UCSD-AML1 (cell line): Measurements from ENCODE around the gene NRXN3.

ENCODE experiments used
- DNase-seq: peaks from one replicate; lab custom pipeline; 2025; ENCODE audit not compliant: unreplicated experiment; lab: John Stamatoyannopoulos, UW

Gene NRXN3

GRCh38 chr14:78782551-78782950 lies 612.4 kb downstream of the NRXN3 start:
- DNase-seq = no peak

DNA sequence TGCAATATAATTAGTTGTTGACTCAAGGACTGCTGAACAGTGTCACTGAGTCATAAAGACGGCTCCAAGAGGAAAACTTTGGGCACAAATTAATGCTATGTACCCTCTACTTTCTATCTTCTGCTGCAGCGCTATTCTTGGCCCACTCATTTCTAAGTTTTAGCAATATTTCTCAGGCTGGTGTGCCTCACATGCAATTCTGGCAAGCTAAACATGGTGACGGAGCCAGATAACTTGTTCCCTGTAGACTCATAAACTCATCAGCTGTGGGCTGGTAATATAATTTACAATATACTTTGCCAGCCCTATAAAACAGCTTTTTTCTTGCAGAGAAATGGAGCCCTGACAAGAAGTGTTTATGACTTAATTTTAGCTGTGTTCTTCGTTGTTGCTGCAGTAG lies 615.1 kb downstream of the NRXN3 start:
- DNase-seq = no peak

DNA sequence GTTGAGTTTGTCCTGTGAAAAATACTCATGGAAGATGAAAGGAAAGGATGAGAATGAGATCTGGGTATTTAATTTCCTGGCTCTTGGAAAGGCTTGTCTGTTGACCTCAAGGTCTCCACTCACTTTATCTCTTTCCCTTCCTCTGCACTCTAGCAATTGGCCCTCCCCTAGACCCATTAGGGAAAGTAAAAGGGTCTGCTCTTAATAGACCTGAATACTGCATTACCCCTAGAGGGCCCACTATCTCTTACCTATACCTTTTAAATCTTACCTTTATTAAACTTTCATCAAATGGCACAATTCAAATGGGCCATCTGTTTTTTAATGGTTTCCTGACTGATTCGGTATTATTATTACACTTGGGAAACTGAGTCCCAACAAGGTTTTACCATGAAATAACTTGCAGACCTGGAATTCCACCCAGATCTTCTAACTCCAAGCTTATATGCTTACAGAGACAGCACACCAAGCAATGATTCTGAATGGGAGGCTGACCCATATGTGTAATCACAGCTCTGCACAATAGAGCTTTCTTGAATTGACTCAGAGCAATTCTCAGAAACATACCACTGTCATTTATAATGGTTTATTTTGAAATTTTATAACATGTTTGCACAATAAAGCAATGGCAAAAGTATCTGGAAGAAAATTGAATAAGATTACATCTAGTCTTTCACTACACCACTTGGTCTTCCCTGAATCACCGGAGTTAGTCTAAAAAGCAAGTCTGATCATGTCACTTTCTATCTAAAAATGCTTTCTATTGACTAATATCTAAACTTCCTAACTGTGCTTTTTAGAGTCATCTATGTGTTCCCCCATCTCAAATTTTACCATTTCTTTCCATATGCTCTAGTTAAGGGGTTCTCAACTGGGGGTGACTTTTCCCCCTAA lies 618.5 kb downstream of the NRXN3 start:
- no peak for DNase-seq

DNA sequence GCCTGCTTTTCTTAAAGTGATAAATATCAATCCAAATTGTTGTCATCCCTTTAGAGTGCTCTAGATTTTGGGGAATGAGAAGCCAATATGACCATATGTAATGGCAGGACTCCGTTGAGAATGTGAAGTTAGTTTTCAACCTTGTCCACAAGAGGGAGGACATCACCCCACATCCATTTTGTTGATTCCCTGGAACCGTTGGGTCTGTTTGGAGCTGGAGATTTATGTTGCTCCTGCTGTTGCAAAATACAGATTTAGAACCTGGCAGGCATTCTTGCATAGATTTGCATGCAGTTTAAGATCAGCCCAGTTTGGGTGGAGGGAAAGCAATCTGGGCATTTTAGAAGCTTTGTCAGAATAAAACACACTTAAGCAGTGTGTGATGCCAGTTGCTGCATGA lies 620.1 kb downstream of the NRXN3 start:
- no peak for DNase-seq

DNA sequence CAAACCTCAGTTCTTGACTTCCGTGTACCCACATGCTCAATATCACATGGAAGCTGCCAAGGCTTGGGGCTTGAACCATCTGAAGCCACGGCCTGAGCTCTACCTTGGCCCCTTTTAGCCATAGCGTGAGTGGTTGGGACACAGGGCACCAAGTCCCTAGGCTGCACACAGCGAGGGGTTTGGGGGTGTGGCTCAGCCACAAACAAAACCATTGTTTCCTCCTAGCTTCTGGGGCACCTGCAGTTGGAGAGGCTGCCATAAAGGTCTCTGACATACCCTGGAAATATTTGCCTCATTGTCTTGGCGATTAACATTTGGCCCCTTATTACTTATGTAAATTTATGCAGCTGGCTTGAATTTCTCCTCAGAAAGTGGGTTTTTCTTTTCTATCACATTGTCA lies 628.6 kb downstream of the NRXN3 start:
- no peak for DNase-seq

GRCh38 chr14:78805570-78805969 lies 635.4 kb downstream of the NRXN3 start:
- DNase-seq = no peak

- DNase-seq = no peak
These were observed 652.9 kb downstream of the NRXN3 start for GRCh38 chr14:78823035-78823434.

DNA sequence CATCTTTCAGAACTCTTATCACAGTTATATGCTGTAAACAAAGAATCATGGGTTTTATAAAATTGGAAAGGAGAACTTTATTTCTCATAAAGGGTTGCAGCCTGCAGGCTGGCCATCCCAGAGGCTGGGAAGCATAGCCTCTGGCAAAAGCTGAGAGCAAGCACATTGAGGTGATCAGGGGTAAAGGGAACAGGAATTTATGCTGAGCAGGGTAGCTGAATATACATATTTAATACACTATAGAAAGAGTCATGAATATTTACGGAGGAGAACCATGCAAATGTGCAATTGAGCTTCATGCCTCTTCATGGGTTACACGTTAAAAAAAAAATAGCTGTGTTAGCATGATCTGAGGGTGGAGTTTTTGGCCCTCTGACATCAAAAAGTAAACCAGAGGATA lies 653.3 kb downstream of the NRXN3 start:
- DNase-seq = no peak

DNA sequence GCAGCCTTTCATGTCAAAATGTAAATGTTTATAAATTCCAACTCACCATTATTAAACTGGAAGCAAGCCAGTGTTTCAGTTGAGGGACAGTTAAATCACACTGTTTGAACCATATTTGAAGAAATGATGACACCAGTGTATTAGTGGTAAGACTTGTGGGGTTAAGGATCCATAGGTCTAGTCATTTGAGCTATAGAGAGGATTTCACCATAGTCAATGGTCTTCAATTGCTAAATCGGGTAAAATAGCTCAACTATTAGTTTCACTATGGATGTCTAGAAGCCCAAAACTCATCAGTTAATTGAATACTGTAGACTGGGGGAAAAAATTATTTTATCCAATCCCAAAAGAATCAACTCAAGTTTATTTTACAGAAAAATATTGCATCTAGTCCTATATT lies 659.1 kb downstream of the NRXN3 start:
- DNase-seq = no peak

DNA sequence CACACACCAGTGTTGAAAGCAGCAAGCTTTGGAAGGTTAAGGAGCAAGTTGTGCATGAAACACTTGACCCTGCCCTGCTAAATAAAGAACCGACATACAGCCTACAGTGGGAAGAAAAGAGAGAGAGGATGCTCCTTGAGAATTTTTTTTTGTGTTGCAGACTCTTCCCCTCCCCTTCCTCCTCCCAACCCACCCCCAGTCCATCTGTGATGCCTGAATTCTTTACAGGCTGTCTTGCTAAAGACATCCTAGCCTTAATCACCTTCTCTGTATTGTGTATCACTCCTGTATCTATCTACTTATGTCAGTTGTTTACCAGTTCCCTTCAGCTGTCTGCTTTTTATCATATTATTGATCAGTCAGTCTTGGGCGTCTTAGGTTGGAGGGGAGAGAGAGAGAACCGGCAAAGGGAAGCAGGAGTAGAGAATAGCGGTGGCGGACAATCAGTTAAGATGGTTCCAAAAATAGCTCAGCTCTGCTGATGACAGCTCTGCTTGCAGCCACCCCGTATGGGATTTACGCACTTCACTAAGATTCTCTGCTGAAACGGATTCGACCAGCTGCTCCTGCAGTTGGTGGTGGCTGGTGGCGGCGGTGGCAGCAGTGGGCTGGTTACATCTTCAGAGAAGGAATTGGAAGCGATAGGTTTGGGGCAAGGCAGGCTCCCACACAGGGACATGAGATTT lies 664.7 kb downstream of the NRXN3 start:
- DNase-seq = no peak

DNA sequence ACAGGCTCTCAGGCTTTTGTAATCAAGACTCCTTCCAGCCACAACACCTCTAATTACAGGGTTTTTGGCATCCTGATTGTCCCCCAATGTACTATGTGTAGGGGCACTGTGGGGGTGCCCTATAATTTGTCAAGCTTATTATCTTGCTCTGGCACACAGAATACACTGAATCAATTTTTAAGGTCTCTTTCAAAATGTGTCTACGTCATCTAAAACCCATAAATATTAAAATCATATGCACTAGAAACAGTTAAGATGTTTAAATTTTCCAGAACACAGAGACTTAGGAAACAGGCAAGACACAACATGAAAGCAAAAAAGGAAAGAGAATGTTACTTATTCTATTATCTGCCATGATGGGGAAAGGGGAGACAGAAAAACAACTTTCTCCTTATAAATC lies 665.7 kb downstream of the NRXN3 start:
- DNase-seq = no peak

GRCh38 chr14:78836777-78837176 lies 666.6 kb downstream of the NRXN3 start:
- peak; percentile 24 for DNase-seq

- DNase-seq = no peak
These were observed 668.8 kb downstream of the NRXN3 start for GRCh38 chr14:78838959-78839358.

DNA sequence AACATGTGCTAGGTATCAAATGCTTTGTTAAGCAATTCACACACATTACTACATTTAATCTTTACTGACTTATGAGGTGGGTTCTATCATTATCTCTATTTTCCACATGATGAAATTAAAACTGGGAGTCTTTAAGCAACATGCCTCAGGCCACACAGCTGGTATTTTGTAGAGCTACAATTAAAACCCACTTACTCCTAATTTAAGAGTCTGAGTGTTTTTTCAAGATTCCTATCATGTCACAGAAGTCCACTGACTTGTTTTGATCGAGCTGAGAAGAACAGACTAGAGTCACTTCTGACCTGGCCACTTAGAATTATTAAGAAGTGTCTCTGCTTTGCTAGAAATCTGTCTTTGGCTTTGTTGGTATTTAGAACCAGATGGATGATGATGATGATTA lies 670.7 kb downstream of the NRXN3 start:
- DNase-seq = no peak

GRCh38 chr14:78847801-78848200 lies 677.6 kb downstream of the NRXN3 start:
- DNase-seq = no peak

DNA sequence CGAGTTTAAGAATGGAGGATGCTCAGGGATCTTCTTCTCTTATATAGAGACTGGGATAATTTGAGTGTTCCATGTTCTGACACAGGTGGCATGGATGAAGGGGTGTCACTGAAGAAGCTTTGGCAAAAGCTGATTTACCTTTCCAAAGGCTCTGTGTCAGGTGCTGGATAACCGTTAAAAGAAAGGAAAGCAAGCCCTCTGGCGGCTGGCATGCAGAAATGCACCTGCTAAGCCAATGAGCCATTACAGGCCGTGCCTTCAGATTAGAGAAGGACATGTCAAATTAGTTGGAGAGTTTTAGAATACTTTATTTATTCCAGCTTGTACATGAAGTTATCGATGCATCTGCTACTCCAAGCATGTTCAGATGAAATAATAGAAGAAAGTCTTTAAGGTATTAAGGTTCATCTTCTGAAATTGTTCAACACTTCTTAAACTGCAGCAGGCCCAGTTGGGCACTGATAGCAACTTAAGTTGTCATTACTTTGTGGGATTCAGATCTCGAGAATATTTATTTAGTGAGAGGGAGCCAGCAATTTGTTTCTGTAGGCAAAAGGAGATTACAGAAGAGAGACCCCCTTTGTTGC lies 678.2 kb downstream of the NRXN3 start:
- no peak for DNase-seq

GRCh38 chr14:78849952-78850351 lies 679.8 kb downstream of the NRXN3 start:
- DNase-seq = no peak

GRCh38 chr14:78851189-78851588 lies 681.0 kb downstream of the NRXN3 start:
- DNase-seq = no peak

GRCh38 chr14:78852040-78852439 lies 681.9 kb downstream of the NRXN3 start:
- DNase-seq = no peak

DNA sequence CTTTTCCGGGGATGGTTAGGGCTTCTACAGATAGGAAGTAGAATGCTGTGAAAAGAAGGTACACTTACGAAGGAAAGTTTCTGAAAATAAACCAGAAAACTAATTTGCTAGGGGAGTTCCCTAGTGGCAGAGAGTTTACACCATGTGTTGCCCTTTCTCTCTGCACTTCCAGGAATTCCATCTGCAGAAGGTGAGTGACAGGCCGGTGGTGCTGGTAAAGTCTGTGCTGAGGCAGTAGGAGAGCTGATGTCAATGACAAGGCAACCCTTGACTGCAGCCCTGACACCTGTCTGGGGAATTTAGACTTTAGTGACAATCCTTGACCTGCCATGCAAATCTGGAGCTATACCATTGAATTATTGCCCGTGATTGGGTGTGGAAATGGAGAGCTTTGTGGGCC lies 687.8 kb downstream of the NRXN3 start:
- DNase-seq = no peak

DNA sequence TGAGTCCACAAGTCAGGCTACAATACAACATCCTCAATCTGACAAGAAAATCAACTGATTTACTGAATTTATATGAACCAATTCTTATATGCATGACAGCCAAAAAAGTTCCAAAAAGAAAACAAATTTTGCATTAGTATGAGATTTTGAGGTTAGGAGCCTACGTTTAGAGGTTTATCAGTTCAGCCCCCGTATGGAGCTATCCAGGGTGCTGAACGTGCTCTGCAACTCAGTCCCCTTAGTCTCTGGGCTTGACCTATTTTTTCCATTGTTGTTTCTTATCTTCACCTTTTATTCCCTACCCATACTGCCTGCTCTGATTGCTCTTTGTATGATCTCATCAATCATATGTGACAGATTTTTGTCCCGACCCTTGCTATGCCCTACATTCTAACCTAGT lies 693.0 kb downstream of the NRXN3 start:
- peak; percentile 25 for DNase-seq

DNA sequence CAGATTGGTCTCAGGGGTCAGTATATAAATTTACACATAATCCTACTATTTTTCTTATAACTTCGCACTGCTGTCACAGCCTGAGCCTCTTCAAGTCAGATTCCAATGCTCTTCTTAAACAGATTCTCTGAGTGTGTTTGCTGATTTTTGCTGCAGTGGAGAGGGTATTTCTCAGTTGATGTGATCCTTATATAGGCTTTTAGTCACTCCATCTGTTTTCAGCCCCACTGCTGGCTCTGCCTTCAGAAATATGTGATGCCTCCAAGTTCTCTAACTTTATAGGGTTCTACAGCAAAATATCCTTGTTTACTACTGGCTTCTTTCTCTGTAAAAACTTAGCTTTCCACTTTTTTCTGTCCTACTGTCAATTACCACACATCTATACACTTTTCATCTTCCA lies 702.7 kb downstream of the NRXN3 start:
- DNase-seq = no peak
